Mesendoderm (in vitro differentiated cells): Measurements from ENCODE around the gene WASF2.
"Not testable (repeated sequence)": the region's sequence is repeated elsewhere in the genome, so short reads cannot be mapped to it uniquely, and the experiment has no call there.

Experiments used
- DNase-seq: peaks from one replicate; pipeline ENCODE4 v3.0.0; 2013
- H2AK5ac ChIP-seq: 2 replicates; pipeline ENCODE4 v1.6.1; 2013; ENCODE audit warnings: low read length, inconsistent platforms
- H2BK120ac ChIP-seq: 2 replicates; pipeline ENCODE4 v1.6.1; 2013; ENCODE audit warnings: low read depth, mild to moderate bottlenecking, low read length, moderate library complexity, mixed read lengths
- H2BK15ac ChIP-seq: replicated peaks from 2 replicates; pipeline ENCODE4 v1.6.1; 2013; ENCODE audit warnings: low read depth, mild to moderate bottlenecking, moderate library complexity
- H2BK5ac ChIP-seq: 2 replicates; pipeline ENCODE4 v1.6.1; 2013; ENCODE audit warnings: low read length, inconsistent platforms
- H3K18ac ChIP-seq: 2 replicates; pipeline ENCODE4 v1.6.1; 2013; ENCODE audit warnings: mild to moderate bottlenecking, low read length, mixed read lengths
- H3K23ac ChIP-seq: one replicate; pipeline ENCODE4 v1.6.1; 2013; ENCODE audit warnings: low read length
- H3K27ac ChIP-seq: 2 replicates; pipeline ENCODE4 v1.5.1; 2013; ENCODE audit warnings: low read depth, mild to moderate bottlenecking, inconsistent platforms, low read length, moderate library complexity
- H3K27me3 ChIP-seq: 2 replicates; pipeline ENCODE4 v1.6.1; 2013; ENCODE audit warnings: low read length, control low read depth, mild to moderate bottlenecking, inconsistent platforms; ENCODE audit not compliant: insufficient read depth, poor library complexity
- H3K36me3 ChIP-seq: 2 replicates; pipeline ENCODE4 v1.6.1; 2013; ENCODE audit warnings: low read length, inconsistent platforms; ENCODE audit not compliant: control insufficient read depth, insufficient read depth
- H3K4ac ChIP-seq: one replicate; pipeline ENCODE4 v1.6.1; 2013; ENCODE audit warnings: low read depth, mild to moderate bottlenecking, low read length, moderate library complexity
- H3K4me1 ChIP-seq: 2 replicates; pipeline ENCODE4 v1.6.1; 2013; ENCODE audit warnings: low read depth, low read length, inconsistent platforms; ENCODE audit not compliant: control insufficient read depth
- H3K4me2 ChIP-seq: 2 replicates; pipeline ENCODE4 v1.6.1; 2013; ENCODE audit warnings: low read length
- H3K4me3 ChIP-seq: 2 replicates; pipeline ENCODE4 v1.5.1; 2013; ENCODE audit warnings: mild to moderate bottlenecking, low read length
- H3K56ac ChIP-seq: one replicate; pipeline ENCODE4 v1.6.1; 2013; ENCODE audit warnings: low read length
- H3K79me1 ChIP-seq: 2 replicates; pipeline ENCODE4 v1.6.1; 2013; ENCODE audit warnings: low read length, inconsistent platforms
- H3K79me2 ChIP-seq: 2 replicates; pipeline ENCODE4 v1.6.1; 2013; ENCODE audit warnings: mild to moderate bottlenecking, low read length; ENCODE audit not compliant: control insufficient read depth, insufficient read depth
- H3K9ac ChIP-seq: 2 replicates; pipeline ENCODE4 v1.6.1; 2013; ENCODE audit warnings: low read length, inconsistent platforms
- H4K5ac ChIP-seq: one replicate; pipeline ENCODE4 v1.6.1; 2013; ENCODE audit warnings: low read length
- H4K8ac ChIP-seq: one replicate; pipeline ENCODE4 v1.6.1; 2013; ENCODE audit warnings: low read depth, mild to moderate bottlenecking, control low read depth, low read length, moderate library complexity
- WGBS: extraction: QIAGEN DNeasy Blood & Tissue Kit; methylation state at CpG from one replicate; pipeline ENCODE4 v1.1.7; 2013; ENCODE audit warnings: low lambda C conversion rate, missing lambda C conversion rate; ENCODE audit not compliant: insufficient coverage; ENCODE audit errors: extremely low coverage; 5-methylcytosine and 5-hydroxymethylcytosine counted together

The WASF2 gene

GRCh38 chr1:27384797-27385196, 105.2 kb downstream of the WASF2 start:
- H3K27ac ChIP-seq, H2BK15ac ChIP-seq, H4K8ac ChIP-seq, H3K4me3 ChIP-seq, H3K79me2 ChIP-seq, DNase-seq, H2BK5ac ChIP-seq, H3K4ac ChIP-seq, H3K18ac ChIP-seq, H3K4me2 ChIP-seq, H3K27me3 ChIP-seq, H3K9ac ChIP-seq, H4K5ac ChIP-seq, H3K79me1 ChIP-seq, H3K56ac ChIP-seq, H2BK120ac ChIP-seq, H2AK5ac ChIP-seq, H3K4me1 ChIP-seq, H3K23ac ChIP-seq, H3K36me3 ChIP-seq: not testable (repeated sequence)
- no CpG with 5 or more reads among the region's 3 CpGs for WGBS

- no peak overlapping the region for H3K56ac ChIP-seq
- no peaks in the 10 kb centered on the region for H3K79me1 ChIP-seq
- no peak overlapping the region for H3K4me3 ChIP-seq
- no CpG with 5 or more reads among the region's 13 CpGs for WGBS
- H2BK5ac ChIP-seq: no peak overlapping the region
- no peaks in the 10 kb centered on the region for H3K79me2 ChIP-seq
- H2BK15ac ChIP-seq: no peak overlapping the region
- no peaks in the 10 kb centered on the region for H3K36me3 ChIP-seq
- no peak overlapping the region for H4K8ac ChIP-seq
- no peak overlapping the region for H2BK120ac ChIP-seq
- H3K4me1 ChIP-seq: no peaks in the 10 kb centered on the region
- H3K9ac ChIP-seq: no peak overlapping the region
- no peak overlapping the region for H3K23ac ChIP-seq
- H3K4ac ChIP-seq: no peak overlapping the region
- no peak overlapping the region for H3K27ac ChIP-seq
- H3K18ac ChIP-seq: no peak overlapping the region
- no peak overlapping the region for H3K4me2 ChIP-seq
- no peaks in the 10 kb centered on the region for H3K27me3 ChIP-seq
- DNase-seq: no peak
- H2AK5ac ChIP-seq: no peak overlapping the region
- no peak overlapping the region for H4K5ac ChIP-seq
Measured at GRCh38 chr1:27383661-27384060, 106.3 kb downstream of the WASF2 start.

- no peak within 1 kb of the TSS for H2AK5ac ChIP-seq
- no peak within 1 kb of the TSS for H4K8ac ChIP-seq
- H3K79me2 ChIP-seq: no peaks in the 10 kb centered on the region
- no peak within 1 kb of the TSS for H3K27ac ChIP-seq
- peak within 1 kb of the TSS; percentile 68 for H3K9ac ChIP-seq
- H3K27me3 ChIP-seq: no peaks in the 10 kb centered on the region
- no peaks in the 10 kb centered on the region for H3K36me3 ChIP-seq
- DNase-seq: peak; percentile 69
- H3K4me3 ChIP-seq: no peak within 1 kb of the TSS
- no peak within 1 kb of the TSS for H2BK5ac ChIP-seq
- no peak within 1 kb of the TSS for H3K23ac ChIP-seq
- no peak within 1 kb of the TSS for H2BK120ac ChIP-seq
- no peak within 1 kb of the TSS for H2BK15ac ChIP-seq
- H3K79me1 ChIP-seq: no peaks in the 10 kb centered on the region
- no peaks in the 10 kb centered on the region for H3K4me1 ChIP-seq
- H3K4ac ChIP-seq: no peak within 1 kb of the TSS
- no peak within 1 kb of the TSS for H4K5ac ChIP-seq
- peak within 1 kb of the TSS; percentile 57 for H3K4me2 ChIP-seq
- H3K18ac ChIP-seq: no peak within 1 kb of the TSS
- peak within 1 kb of the TSS; percentile 90 for H3K56ac ChIP-seq
- no CpG with 5 or more reads among the region's 43 CpGs for WGBS
Measured at GRCh38 chr1:27383039-27383605, 106.8 kb downstream of the WASF2 start, which contains the start of gene CD164L2. Gene CD164L2 (minus strand): TSS chr1:27383333. CDS start chr1:27383239, 94 bp downstream.

GRCh38 chr1:27381969-27382762, 107.8 kb downstream of the WASF2 start:
- Histone ChIP-seq H3K18ac (no peak overlapping the region), H4K8ac (no peak overlapping the region), H3K36me3 (no peaks in the 10 kb centered on the region), H3K4me2 (no peak overlapping the region), H3K4me1 (no peaks in the 10 kb centered on the region), H3K79me2 (no peaks in the 10 kb centered on the region), H3K79me1 (no peaks in the 10 kb centered on the region), H3K23ac (no peak overlapping the region), H3K27me3 (no peaks in the 10 kb centered on the region), H2BK120ac (no peak overlapping the region), H3K4me3 (no peak overlapping the region), H3K4ac (no peak overlapping the region), H2BK15ac (no peak overlapping the region), H2BK5ac (no peak overlapping the region), H3K56ac (no peak overlapping the region), H3K9ac (no peak overlapping the region), H3K27ac (no peak overlapping the region), H2AK5ac (no peak overlapping the region), H4K5ac (no peak overlapping the region)
- no CpG with 5 or more reads among the region's 18 CpGs for WGBS
- no peak for DNase-seq

GRCh38 chr1:27380766-27381733, 108.9 kb downstream of the WASF2 start:
- no peak overlapping the region for H4K5ac ChIP-seq
- no peak overlapping the region for H3K56ac ChIP-seq
- H4K8ac ChIP-seq: no peak overlapping the region
- no peak overlapping the region for H3K23ac ChIP-seq
- H3K79me2 ChIP-seq: no peaks in the 10 kb centered on the region
- no peak overlapping the region for H3K27ac ChIP-seq
- H3K4me2 ChIP-seq: no peak overlapping the region
- H3K4me1 ChIP-seq: no peaks in the 10 kb centered on the region
- DNase-seq: no peak
- no peak overlapping the region for H3K9ac ChIP-seq
- H2BK15ac ChIP-seq: no peak overlapping the region
- H2BK5ac ChIP-seq: no peak overlapping the region
- H2AK5ac ChIP-seq: no peak overlapping the region
- H2BK120ac ChIP-seq: no peak overlapping the region
- no peak overlapping the region for H3K18ac ChIP-seq
- no peak overlapping the region for H3K4ac ChIP-seq
- no CpG with 5 or more reads among the region's 12 CpGs for WGBS
- H3K4me3 ChIP-seq: no peak overlapping the region
- H3K79me1 ChIP-seq: no peaks in the 10 kb centered on the region
- H3K36me3 ChIP-seq: no peaks in the 10 kb centered on the region
- H3K27me3 ChIP-seq: no peaks in the 10 kb centered on the region
